ENCODE results near the gene TIGD3.
A peak's percentile ranks its signal among the peaks of the same experiment; 100 is the strongest.

Gene TIGD3

DNA sequence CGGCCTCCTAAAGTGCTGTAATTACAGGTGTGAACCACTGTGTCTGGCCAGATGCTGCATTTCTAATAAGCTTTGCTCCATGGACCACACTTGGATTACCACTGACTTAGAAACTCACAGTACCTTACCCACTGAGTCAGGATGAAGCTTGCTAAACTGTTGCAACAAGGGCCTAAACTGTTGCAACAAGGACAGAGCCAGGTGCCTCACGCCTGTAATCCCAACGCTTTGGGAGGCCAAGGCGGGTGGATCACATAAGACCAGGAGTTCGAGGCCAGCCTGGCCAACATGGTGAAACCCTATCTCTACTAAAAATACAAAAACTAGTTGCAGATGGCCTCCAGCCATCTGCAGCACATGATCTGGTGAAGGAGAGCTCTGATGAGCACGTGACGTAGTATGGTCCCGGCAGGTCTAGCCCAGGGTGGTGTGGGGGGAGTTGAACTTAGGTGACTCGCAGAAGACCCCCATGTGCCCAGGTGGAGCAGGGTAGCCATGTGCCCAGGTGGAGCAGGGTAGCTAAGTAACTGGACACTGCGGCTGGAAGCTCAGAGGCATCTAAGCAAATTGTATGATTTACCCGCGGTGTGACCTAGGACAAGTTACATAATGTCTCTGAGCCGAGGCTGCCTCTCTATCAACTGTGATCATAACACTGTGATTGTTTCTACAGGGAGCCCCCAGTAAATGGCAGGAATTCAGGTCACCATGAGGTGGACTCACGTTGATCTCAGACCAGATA is 19.5 kb downstream of the TIGD3 start:
- DNase-seq = no peak

DNA sequence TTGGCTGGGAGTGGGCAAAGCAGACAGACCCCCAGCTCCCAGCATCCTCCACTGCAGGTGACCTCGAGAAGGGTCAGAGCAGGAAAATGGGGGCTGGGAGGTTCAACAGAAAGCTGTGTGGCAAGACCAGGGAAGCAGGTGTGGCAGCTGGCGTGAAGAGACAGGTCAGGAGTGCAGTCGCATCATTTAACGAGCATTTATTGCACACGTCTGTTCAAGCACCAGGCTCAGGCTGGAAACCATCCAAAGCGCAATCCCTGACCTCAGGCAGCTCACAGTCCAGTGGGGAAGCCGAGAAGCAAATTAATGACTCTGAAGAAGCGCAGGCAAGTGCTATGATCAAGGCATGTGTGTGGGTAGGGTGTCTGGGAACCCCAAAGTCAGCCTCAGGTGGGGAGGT is 20.5 kb downstream of the TIGD3 start:
- DNase-seq = no peak

DNA sequence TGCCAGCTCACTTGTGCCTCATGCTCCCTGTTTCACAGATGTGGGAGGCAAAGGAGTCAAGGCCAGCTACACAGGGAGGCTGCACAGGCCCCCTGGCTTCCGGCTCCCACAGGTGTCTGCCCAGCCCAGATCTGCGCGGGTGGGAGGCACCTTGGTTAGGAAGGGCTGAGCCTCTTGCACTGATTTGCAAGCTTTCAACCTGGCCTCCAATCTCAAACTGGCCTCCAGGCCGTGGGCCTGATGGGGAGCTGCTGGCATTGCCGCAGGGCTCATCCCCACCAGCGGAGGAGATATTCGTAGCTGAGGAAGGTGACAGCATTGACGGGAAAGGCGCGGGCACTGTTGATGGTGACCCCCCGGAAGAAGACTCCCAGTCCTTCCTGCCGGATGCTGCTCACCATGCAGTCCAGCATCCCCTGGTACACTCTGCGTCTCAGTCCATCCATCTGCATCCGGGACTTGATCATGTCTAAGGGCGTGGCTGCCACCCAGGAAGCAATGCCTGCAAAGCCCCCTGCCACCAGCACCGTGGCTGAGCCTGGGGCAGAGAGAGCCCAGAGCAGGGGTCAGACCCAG is 21.7 kb downstream of the TIGD3 start:
- DNase-seq = no peak

DNA sequence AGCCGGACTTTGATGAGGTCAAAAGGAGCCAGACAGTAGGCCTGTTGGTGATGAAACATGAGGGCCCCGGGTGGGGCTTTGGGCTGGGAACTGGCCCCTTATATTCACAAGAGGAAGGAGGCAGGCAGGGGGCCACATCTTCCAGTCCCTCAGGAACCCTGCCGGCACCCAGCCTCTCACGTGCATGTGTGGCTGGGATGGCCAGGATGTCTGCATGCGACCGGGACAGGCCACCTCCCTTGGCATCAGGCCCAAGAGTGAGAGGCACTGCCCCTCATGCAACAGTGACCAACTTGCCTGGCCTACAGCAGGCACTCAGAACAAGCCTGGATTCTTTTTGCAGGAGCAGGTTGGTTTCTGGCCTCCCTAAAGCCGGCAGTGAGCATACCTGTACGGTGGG is 22.5 kb downstream of the TIGD3 start:
- DNase-seq = no peak

DNA sequence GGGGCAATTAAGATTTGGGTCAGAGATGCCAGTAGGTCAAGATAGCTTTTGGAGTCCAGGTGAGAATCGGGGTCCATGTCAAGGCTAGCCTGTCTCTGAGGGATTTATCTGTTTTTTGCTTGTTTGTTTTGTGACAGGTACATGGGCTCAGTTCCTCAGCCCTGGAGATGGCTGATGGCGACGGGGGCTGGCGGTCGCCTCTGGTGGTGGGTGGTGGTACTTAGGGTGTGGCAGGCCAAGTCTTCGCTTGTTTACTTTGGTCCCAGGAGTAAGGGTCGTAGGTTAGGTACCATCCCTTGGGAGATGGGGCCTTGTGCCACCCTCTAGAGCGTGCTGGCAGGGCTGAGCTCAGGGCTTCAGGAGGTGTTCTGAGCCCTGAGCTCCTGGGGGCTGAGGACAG is 23.2 kb downstream of the TIGD3 start:
- no peak for DNase-seq

DNA sequence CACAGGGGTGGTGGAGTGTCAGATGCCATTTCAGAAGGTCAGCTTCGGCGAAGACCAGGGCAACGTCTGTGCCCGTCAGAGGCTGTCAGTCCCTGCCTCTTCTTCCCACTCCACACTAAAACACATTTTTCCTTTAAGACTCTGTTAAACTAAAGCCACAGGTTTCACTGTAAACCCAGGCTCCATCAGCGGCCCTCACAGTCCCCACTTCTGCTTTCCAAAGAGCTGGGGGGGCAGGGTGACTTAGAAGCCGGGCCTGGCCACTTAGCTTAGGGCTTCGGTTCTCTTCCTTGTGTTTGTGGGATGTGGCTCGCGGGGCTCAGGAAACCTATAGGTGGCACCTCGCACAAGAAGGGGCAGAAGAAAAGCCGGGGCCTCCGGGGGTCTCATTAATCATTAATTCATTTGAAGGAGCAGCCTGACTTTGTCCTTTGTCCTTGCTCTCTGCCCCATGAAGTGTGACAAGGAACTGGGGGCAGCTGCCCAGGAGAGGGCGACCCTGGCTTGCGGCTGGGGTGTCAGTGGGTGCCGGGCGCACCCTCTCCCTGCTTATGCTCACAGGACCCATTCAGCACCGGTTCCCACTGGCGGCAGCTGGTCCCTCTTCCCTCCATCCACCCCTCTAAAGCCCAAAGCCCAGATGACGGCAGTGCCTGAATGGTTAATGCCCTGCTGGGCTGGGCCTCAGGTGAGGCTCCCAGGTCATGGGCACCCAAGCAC is 23.8 kb downstream of the TIGD3 start:
- no peak for DNase-seq

DNA sequence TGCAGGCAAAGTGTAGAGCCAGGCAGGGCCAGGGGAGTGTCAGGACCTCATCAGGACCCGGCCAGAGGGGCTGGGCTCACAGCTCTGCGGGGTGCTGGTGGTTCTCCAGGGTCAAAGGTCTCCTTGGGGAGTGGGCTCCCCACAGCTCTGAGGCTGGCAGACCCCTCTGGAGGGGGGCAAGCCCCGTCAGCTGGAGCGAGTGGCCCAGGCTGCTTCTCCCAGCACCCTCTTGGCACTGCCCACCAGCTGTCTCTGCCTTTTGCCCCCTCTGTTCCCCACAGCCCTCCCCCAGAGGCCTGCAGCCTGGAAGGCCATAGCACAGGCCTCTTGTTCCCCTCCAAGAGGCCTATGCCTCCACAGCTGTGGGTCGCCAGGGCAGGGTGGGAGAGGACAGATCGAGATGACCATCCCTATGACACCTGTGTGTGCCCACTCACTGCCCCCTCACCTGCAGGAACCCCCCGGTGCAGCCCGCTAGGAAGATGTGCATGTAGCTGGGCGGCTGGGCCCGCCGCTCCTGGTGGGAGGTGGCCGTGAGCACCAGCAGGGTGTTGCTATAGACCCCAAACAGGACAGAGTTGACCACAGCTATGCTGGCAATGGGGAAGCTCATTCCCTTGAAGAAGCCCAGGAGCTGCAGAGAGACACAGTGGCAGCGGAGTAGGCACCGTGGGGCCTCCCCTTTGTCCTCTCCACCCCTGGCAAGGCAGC is 24.5 kb downstream of the TIGD3 start:
- no peak for DNase-seq

DNA sequence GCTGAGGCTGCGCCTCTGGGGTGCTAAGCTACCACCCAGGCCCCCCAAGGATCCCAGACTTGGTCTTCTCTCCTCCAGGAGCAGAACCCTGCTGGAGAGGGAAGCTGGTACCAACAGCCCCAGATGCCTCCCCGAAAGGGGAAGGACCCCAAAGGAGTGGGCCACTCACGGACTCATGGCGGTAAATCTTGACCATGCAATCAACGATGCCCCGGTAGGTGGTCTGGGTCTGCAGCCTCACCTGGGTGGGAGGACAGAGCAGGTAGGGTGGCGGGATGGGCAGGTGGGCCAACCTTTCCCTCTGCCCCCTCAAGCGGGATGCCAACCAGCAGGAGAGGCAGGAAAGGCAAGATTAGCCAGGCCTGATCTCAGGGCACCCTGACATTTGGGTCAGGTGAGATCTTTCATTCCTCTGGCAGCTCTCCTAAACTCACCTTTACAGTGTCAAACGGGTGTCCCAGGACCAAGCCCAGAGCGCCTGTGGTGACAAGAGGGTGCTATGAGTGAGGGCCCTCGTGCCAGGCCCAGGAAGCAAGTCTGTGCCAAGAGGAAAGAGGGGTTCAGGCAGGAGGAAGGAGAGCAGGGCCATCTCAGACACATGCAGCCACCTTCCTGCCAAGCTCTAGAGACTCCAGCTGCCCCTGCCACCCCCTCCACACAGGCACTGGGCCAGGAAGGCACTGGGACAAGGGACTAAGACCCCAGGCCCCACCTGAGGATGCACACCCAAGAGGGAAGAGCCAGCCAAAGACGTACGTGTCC is 25.3 kb downstream of the TIGD3 start:
- no peak for DNase-seq

DNA sequence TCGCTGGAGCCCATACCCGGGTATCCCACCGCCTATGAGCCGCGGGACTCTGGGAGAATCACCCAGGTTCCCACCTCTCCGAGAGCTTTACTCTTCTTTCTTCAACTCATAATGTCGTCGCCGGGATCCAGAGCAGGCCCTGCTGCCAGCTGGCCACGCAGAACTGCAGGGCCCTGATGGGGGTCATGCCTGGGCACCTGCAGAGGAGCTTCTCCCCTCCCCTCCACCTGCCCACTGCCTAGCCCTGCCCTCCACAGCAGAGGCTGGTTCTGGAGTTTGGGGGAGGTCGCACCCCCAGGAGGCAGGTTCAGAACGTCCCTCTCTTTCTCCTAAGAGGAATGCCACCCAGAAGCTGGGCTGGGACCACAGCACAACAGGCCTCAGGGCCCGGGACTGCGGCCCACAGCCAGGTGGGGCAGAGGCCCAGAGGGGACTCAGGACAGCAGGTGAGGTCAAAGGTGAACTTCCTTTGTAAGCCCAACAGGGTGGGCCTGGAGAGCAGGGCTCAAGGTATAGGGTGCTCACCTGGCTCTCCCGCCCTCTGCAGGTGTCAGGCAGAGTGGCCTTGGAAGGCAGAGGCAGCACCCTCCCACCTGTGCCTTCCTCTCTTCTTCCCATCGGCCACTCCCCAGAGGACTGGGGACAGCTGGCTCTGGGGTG is 26.0 kb downstream of the TIGD3 start:
- no peak for DNase-seq

DNA sequence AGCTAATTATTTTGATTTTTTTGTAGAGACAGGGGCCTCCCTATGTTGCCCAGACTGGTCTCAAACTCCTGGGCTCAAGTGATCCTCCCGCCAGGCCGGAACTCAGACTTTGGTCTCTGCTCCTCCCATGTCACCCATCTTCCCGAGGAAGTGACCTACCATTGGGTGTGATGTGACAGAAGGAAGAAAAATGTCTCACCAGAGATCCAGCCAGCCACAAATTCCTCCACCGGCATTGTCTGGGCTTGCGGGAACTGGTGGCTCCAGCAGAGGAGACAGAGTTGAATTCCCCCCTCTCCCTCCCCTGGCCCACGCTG is 27.1 kb downstream of the TIGD3 start:
- DNase-seq = no peak

DNA sequence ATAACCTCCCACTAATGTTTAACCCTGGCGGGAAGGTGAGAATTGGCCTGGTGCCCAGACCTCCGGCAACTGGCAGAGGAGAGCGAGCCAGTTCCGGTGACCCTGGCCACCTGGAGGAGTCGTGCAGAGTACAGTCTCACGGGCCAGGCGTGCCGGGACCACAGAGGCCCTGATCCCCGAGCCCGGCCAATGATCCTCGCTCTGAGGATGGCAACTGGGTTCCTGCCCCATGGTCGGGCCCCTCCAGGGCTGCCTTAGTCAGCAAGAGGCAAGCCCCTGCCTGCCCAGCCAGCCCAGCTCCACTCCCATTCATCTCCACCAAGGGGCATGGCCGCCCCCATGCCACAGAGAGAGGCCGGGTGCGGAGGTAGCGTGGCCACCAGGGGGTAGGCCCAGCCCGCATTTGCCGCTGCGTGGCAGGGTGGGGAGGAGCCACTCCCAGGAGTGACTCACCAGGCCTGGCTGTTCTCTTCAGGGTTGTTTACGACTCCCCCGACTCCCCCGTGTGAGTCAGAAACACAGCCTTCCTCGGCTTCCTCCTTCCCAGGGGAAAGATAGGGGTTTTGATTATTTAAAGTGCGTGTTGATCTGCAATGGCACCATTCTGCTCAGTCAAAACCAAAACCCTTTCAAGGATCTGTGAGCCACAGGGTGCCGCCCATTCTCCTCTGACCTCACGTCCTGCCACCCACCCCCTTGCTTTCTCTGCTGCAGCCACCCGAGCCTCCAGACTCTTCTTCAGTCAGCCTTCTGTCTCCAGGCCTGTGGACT is 27.7 kb downstream of the TIGD3 start, which contains the start of gene SLC25A45:
SLC25A45 (minus strand) TSS at position 614 of the 771 bp plus-strand sequence. CDS start 695 bp downstream, outside the sequence.
- peak; percentile 97 for DNase-seq

DNA sequence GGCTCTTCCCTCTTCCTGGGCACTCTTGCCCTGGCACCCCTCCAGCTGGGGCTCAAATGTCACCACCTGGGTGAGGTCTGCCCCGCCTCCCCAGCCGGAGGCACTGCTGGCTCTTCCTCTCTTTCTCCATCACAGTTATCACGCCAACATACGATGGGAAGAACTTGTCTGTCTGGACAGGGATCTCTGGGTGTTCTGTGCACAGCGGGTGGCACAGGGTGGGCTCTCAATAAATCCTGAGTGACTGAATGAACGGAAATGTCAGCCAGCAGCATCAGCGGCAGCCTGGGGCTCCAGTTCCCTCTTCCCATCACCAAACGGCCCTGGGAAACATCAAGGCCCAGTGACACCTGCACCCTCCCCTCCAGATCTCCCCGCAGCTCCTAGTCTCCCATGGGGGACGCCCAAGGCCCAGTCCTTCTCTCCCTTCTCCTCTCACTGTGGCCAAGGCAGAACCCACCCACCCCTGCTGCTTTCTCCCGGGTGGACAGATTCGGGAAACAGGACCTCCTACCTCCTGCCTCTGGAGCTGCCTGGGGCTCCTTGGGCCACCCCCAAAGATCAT is 28.3 kb downstream of the TIGD3 start:
- DNase-seq = no peak

DNA sequence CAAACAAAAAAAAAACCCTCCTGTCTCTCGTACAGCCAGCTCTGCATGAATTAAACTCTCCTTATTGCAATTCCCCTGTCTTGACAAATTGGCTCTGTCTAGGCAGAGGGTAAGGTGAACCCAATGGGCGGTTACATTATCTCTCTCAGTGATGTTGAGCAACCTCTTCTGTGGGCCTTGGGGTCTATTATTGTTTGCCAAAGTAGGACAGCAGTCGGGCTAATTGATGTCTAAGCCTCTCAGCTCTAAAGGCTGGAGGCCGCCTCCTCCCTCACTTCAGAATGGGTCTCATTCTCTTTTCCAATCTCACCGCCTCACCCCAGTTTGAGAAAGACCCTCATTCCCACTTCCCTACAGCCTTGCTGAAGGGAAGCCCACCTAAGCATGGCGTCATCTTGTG is 29.2 kb downstream of the TIGD3 start:
- no peak for DNase-seq

DNA sequence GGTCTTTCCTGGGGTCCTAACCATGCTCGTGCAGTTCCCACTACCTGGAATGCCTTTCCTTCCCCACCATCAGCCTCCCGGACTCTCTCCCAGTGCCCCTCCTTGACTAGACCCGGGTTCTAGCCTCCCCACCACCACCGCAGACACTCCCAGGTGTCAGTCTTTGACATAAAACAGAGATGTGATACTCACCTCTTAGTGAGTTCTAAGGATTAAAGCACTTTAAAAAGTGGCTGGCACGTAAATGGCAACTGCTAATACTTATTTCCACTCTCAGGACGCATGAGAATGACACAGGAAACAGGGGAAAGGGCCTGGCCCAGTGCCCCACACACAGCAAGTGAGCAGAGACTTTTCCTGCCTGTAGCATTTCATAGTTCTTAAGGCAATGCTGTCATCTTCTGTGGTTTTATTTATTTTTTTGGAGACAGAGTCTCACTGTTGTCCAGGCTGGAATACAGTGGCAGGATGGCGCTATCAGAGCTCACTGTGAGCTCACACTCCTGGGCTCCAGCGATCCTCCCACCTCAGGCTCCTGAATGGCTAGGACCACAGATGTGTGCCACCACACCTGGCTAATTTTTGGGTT is 29.8 kb downstream of the TIGD3 start:
- DNase-seq = no peak

DNA sequence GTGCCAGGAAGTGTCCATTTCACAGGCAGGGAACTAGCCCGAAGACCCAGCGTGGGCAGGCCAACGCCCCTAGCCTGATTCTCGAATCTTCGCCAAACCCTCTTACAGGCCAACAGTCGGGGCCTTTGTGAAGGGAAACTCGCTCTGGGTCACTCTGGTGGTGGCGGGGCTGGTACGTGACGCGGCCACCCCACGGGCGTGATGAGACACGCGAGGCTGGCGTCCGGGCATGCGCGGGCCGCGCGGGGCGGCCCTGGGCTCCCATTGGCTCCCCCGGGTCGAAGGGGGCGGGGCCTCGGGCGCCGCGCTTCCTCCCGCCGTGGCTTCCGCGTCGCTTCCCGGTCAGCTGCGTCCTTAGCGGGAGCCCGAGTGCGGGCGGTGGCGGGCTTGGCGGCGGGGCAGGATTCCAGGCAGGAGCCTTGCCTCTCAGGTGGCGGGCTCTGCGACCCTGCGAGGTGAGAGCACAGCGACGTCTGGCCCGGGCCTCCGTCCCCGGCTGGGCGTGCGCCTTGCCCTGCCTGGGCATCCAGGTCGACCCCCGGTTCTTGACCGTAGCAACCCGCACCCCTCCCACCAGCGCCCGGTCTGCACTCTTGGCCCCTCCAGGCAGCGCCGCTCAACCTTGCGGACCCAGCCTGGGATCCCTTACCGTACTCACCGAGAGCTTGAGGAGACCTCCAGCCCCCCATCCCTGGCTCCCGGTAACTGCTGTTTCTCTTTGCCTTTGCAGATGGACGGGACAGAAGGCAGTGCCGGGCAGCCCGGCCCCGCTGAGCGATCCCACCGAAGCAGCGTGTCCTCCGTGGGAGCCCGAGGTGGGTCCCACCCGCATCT is 32.0 kb downstream of the TIGD3 start, which contains the start of gene FRMD8:
FRMD8 (plus strand) TSS at position 331 of the 834 bp plus-strand sequence; CDS start at position 731, 400 bp downstream.
- DNase-seq = peak; percentile 72

DNA sequence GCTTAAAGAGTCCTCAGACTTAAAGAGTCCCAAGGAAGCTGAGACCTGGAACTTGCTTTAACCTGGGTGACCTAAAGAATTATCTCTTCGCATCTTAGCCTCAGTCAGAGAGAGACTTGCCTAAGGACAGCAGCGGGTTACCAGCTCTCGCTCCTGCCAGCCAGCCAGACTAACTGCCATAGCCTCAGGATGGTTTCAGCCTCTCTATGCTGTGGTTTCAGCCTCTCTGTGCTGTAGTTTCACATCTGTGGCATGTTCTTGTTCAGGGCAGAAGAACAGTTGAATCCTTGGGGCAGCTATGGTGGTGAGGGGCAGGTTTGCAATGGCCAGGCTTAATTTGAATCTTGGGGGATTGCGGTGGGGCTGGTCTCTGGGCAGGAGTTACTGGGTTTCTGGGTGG is 34.2 kb downstream of the TIGD3 start:
- DNase-seq = no peak

DNA sequence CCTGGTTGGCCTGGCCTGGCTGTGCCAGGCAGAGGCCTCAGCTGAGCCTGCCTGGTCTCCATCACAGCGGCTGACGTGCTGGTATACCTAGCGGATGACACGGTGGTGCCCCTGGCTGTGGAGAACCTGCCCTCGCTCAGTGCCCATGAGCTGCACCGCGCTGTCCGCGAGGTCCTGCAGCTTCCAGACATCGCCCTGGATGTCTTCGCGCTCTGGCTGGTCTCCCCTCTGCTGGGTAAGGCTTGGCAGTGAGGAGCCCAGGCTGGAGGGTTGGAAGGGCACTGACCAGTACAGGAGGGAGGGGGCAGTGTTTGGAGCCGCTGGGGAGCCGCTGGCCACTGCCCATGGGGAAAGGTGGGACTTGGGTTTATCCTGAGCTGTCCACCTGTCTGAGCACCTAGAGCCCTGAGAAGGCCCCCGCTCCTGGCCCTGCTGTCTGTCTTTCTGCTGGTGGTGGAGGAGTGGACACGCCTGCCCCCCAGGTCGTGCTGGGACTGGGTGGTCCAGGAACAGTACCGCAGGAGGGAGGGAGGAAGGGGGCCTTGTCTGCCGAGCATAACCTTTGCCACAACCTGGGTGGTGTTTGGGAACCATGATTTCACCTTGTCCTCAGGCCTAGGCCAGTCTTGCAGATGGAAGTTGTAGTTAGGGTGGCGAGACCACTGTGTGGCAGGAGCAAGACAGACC is 34.9 kb downstream of the TIGD3 start:
- no peak for DNase-seq

DNA sequence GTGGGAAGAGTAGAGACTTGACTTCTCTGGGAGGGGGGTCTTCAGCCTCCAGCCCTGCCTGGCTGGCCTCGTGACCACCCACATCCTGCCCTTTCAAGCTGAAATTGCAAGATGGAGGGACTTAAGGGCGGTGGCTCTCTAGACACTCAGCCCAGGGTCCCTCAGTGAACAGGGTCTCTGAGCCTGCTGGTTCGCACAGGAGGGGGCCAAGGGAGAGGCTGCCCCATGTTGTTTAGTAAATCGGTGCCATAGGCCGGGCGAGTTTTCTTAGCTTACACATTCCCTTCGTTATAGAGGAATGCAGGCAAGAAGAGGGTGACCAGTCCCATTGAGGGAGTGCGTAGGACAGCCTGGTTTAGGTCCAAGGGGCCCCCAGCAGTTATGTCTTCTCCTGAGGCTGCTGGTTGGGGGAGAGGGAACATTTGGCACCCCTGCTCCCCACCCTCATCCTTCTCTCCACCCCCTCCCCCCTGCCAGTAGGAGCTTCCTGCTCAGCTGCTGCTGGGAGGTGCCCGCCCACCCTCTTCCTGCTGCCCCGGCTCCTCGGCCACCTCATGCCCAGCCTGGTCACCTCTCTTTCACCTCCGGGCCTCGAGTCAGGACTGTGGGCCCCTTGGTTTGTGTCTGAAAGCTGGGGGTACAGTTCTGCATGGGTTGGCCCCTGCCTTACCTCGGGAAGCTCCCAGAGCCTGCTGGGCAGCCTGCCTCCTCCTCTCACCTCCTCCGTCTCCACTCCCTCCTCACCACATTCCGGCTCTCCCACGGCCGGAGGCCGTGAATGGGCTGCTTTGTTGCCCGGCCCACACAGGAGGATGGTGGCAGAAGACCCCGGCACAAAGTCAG is 35.8 kb downstream of the TIGD3 start:
- DNase-seq = no peak

Measured in NCI-H1105 treated with DMSO at 0.1 percent for 48 hours (cell line).